Gastroesophageal sphincter (tissue), 3 donors: Measurements from ENCODE around the gene CCDC83.

Source experiments
- EP300 ChIP-seq: sonication (generic); formaldehyde crosslinking; IDR thresholded peaks from one replicate; pipeline ENCODE4 v1.6.1; 2017; ENCODE audit warnings: antibody characterized with exemption, mild to moderate bottlenecking
- POLR2A ChIP-seq, 2 donors: fragments of 450-650 bp; IDR thresholded peaks; one replicate each; pipeline ENCODE4 v1.6.1; 2017; ENCODE audit warnings: antibody characterized with exemption in 2 of 2, mild to moderate bottlenecking in 2 of 2, moderate library complexity in 1 of 2
- POLR2AphosphoS5 ChIP-seq: sonication (generic); formaldehyde crosslinking; IDR thresholded peaks from one replicate; pipeline ENCODE4 v1.6.1; 2017; ENCODE audit warnings: antibody characterized with exemption
- TF ChIP-seq, protein P1 (sequence below), 4 experiments: fragments of 200-600 bp in 2 of 4; fragments of 450-650 bp in 2 of 4; sonication (generic) in 1 of 4; IDR thresholded peaks; one replicate each; pipeline ENCODE4 v1.5.1; 2017 to 2019; ENCODE audit warnings: antibody characterized with exemption in 4 of 4, mild to moderate bottlenecking in 2 of 4, moderate library complexity in 2 of 4

DNA sequence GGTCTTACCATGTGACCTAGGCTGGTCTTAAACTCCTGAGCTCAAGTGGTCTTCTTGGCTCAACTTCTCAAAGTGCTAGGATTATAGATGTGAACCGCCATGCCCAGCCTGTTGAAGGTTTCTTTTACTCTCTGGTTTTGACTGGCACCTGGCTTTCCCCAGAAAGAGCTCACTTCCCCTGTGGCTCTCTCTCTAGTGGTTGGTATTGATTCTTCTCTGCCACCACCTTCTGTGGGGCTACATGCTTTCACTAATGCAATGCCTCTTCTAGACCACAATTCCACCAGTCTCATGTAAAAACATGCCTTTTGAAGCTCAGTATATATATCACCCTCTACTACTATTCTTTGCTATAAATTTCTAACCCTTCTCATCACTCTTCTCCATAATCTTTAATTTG is 67.2 kb downstream of the CCDC83 start:
- TF ChIP-seq, protein P1, sequence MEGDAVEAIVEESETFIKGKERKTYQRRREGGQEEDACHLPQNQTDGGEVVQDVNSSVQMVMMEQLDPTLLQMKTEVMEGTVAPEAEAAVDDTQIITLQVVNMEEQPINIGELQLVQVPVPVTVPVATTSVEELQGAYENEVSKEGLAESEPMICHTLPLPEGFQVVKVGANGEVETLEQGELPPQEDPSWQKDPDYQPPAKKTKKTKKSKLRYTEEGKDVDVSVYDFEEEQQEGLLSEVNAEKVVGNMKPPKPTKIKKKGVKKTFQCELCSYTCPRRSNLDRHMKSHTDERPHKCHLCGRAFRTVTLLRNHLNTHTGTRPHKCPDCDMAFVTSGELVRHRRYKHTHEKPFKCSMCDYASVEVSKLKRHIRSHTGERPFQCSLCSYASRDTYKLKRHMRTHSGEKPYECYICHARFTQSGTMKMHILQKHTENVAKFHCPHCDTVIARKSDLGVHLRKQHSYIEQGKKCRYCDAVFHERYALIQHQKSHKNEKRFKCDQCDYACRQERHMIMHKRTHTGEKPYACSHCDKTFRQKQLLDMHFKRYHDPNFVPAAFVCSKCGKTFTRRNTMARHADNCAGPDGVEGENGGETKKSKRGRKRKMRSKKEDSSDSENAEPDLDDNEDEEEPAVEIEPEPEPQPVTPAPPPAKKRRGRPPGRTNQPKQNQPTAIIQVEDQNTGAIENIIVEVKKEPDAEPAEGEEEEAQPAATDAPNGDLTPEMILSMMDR (IDR thresholded peaks at IDR 0.05): no peak
- TF ChIP-seq POLR2A (IDR thresholded peaks at IDR 0.05) (no peak), EP300 (no peak), POLR2AphosphoS5 (no peak)
